Measurements from ENCODE around the gene TRIM69.
A peak's percentile ranks its signal among the peaks of the same experiment; 100 is the strongest.

Gene TRIM69

DNA sequence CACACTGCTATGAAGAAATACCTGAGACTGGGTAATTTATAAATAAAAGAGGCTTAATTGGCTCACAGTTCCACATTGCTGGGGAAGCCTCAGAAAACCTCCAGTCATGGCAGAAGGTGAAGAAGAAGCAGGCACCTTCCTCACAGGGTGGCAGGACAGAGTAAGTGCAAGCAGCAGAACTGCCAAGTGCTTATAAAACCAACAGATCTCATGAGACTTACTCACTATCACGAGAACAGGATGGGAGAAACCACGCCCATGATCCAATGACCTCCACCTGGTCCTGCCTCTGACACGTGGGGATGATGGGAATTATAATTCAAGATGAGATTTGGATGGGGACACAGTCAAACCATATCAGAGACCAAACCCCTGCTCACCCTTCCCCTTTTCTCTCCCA lies 75.0 kb downstream of the TRIM69 start:
- DNase-seq, result no peak

DNA sequence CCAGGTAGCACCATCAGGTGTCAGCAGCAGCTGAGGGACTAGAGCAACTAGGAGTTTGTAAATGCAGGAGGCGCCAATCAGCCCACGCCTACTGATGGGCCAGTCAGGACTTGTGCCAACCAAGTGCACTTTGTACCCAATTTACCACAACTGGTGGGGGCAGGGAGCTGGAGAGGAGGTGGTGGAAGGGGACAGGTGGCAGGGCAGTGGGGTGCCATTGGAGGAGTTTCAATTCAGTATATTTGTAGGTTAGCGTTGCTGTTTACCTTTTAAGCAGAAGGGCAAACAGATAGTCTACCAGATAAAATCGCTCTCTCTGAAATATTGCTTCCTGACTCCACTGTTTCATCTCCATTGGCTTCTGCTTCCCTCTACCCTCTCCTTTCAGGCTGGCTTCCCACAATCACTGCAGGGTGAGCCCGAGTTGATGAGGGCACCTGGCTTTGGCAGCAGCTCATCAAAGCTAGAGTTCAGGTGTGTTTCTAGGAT lies 75.7 kb downstream of the TRIM69 start:
- peak; percentile 62 for DNase-seq

GRCh38 chr15:44813231-44813630 lies 76.9 kb downstream of the TRIM69 start:
- DNase-seq, result no peak

All from NCI-H1694 (cell line).